SH-SY5Y (cell line): ENCODE data around the gene BICRA.

Experiments
- GATA2 ChIP-seq: IDR thresholded peaks from 2 replicates; pipeline ENCODE4 v1.6.1; 2011; ENCODE audit warnings: mild to moderate bottlenecking, low read depth, low read length
- GATA3 ChIP-seq: IDR thresholded peaks from 2 replicates; pipeline ENCODE4 v1.6.1; 2011; ENCODE audit warnings: low read depth, mild to moderate bottlenecking, low read length, moderate library complexity

BICRA gene

DNA sequence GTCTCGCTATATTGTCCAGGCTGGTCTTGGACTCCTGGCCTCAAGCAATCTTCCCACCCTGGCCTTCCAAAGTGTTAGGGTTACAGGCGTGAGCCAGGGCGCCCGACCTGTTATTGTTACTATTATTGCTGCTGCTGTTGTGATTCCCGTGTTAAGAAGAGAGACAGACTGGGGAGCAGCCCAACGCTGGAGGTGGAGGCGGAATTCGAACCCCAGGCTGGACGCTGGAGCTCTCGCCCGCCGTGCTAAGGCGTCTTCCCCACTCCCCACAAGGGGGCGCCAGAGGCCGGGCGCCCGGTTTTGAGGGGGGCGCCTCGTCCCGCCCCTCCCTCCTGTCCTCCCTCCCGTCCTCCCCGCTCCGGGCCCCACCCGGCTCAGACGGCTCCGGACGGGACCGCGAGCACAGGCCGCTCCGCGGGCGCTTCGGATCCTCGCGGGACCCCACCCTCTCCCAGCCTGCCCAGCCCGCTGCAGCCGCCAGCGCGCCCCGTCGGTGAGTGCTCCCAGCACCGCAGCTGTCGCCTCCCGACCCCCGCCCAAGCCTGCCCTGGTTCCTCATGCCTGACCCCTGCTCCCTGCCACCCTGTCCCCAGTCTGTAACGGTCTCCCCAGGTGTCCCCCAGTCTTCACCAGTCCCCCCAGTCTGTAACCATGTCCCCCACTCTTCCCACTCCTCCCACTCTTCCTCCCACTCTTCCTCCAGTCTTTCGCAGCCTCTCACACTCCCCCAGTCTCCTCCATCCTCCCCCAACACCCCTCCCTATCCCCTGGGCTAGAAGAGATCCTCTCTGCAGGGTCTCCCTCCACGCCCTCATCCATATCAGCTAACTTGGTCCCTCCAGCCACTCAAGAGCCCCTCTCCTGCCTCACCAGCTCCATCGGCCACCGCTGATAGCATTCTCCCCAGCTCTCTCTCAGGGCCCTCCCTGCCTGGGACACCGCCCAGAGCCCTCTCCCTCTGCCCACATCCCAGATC is 104.4 kb downstream of the BICRA start, which contains the start of gene EHD2:
TSS of gene EHD2 (plus strand) at position 377 of the 976 bp plus-strand sequence. CDS start 3,191 bp downstream, outside the sequence.
- TF ChIP-seq GATA2 (no peak), GATA3 (no peak)

DNA sequence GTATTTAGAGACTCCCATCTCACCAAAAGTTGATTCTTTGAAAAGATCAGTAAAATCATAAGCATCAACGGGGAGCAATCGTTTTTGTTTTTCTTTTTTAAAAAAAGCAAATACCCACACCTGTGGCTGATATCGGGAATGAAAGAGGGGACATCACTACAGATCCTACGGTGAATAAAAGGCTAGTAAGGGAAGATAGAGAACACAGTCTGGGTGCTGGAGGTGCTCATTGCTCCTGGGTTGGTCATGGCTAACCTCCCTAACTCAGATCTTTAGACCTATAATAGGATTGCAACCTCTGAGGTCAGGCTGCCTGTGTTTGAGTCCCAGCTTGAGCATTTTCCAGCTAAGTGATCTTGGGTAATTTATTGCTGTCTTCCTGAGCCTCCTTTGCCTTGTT is 105.4 kb downstream of the BICRA start:
- TF ChIP-seq GATA3 (no peak), GATA2 (no peak)

DNA sequence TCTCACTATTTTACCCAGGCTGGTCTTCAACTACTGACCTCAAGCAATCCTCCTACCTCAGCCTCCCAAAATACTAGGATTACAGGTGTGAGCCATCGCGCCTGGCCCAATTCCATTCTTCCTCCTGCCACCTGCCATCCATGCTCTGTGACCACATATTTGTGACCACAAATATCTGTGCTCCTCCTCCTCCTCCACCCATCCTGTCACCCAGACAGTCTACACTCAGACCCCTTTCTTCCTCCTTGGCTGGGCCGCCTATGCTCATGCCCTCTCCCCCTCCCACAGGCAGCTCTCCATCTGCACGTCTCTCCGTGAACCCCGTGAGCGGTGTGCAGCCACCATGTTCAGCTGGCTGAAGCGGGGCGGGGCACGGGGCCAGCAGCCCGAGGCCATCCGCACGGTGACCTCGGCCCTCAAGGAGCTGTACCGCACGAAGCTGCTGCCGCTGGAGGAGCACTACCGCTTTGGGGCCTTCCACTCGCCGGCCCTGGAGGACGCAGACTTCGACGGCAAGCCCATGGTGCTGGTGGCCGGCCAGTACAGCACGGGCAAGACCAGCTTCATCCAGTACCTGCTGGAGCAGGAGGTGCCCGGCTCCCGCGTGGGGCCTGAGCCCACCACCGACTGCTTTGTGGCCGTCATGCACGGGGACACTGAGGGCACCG is 107.5 kb downstream of the BICRA start:
- TF ChIP-seq GATA3 (no peak), GATA2 (no peak)

DNA sequence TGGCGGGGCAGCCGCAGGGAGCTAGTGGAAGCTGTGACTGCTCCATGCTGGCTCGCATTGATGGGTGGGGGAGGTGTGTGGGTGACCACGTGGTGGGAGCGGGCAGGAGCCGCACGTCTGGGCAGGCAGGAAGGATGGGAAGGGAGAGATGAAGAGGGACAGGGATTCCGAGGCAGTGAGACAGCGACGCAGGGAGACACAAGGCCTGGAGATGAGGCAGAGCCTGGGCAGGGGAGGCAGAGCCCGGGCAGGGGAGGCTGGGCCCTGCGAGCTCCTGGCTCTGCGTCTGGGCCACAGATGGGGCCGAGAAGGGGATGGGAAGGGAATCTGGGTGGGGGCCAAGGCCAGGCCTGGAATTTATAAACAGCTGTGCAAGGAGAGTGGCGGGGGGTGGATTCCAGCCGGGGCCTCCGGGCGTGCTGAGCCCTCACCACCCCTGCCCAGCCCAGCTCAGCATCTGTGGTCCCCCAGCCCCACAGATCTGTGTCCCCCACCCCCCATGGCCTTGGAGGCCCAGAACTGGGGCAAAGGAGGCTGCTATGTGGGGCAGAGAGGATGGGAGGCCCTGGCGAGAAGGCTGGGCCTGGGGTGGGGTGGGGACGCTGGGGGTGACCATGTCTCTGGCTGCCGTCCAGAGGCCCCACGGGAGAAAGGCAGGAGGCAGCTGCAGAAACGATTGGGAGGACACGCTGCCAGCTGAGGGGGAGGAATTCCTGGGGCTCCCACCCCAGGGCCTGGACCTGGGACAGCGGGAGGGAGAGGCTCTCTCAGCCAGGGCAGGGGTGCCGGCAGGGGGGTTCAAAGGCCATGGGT is 110.3 kb downstream of the BICRA start:
- TF ChIP-seq GATA2 (no peak), GATA3 (no peak)

DNA sequence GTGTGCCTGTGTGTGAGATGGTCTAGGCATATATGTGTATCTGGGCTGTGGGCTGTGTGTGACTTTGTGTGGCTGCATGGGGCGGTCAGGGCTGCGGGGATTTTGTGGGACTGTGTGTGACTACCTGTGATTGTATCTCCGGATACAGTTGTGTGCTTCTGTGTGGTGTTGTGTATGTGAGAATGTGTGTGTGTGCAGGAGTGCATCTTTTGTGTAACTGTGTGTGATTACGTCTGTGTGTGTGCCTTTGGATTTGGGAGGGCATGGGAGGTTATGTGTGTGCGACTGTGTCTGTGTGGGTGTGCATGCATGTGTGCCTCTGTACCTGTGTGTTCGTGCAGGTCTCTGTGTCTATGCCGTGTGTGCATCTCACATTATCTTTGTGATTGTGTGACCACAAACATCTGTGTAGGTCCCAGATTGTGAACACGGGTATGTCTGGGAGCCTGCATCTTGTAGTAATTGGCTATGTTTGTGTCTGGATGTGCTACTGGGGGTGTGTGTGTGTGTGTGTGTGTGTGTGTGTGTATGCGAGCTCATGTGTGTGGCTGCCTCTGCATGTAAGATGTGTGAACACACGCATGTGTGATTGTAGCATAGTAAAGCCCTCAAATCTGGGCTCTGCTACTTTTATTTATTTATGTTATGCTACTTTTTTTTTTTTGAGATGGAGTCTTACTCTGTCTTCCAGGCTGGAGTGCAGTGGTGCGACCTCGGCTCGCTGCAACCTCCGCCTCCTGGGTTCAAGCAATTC is 111.9 kb downstream of the BICRA start:
- TF ChIP-seq GATA2 (no peak), GATA3 (no peak)

DNA sequence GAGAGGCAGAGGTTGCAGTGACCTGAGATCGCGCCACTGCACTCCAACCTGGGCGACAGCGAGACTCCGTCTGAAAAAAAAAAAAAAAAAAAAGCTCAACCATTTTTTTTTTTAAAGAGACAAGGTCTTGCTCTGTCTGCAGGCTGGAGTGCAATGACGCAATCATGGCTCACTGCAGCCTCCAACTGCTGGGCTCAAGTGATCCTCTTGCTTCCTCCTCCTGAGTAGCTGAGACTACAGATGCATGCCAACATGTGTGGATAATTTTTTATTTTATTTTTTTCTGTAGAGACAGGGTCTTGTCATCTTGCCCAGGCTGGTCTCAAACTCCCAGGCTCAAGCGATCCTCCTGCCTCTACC is 114.6 kb downstream of the BICRA start:
- TF ChIP-seq GATA3 (no peak), GATA2 (no peak)

DNA sequence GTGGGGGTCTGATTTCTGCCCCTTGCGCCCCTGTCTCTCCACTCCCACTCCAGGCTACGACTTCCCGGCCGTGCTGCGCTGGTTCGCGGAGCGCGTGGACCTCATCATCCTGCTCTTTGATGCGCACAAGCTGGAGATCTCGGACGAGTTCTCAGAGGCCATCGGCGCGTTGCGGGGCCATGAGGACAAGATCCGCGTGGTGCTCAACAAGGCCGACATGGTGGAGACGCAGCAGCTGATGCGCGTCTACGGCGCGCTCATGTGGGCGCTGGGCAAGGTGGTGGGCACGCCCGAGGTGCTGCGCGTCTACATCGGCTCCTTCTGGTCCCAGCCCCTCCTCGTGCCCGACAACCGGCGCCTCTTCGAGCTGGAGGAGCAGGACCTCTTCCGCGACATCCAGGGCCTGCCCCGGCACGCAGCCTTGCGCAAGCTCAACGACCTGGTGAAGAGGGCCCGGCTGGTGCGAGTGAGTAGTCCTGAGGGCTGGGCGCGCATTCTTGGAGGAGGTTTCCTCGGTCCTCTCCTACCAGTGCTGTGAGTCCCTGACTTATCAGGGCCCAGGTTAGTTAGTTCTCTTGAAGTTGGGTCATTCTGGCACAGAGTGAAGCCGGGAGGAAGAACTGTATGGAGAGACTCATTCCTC is 116.9 kb downstream of the BICRA start:
- TF ChIP-seq GATA3, result no peak
- TF ChIP-seq GATA2, result no peak

DNA sequence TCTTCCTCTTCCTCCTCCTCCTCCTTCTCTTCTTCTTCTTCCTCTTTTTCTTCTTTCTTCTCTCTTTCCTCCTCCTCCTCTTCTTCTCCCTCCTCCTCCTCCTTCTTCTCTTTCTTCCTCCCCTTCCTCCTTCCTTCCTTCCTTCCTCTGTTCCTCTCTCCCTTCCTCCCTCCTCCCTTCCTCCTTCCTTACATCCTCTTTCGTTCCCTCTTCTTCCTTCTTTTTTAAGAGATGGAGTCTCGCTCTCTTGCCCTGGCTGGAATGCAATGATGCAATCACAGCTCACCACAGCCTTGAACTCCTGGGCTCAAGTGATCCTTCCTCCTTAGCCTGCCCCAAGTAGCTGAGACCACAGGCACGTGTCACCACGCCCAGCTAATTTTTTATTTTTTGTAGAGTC is 117.5 kb downstream of the BICRA start:
- TF ChIP-seq GATA2 (no peak), GATA3 (no peak)

DNA sequence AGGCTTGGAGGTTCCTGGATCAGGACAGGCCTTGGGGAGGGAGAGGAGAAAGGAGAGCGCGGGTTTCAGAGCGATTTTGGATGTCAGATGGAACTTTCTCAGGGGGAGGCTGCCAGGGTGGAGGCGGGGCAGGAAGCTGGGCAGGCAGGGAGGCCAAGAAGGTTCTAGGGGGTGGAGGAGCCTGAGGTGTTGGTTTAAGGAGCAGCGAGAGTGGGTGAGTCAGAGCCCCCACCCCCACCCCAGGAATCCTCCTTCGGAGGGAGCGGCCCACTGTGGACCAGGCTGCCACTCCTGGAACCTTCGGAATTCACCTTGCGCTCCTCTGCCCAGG is 120.5 kb downstream of the BICRA start:
- TF ChIP-seq GATA3 (no peak), GATA2 (no peak)

DNA sequence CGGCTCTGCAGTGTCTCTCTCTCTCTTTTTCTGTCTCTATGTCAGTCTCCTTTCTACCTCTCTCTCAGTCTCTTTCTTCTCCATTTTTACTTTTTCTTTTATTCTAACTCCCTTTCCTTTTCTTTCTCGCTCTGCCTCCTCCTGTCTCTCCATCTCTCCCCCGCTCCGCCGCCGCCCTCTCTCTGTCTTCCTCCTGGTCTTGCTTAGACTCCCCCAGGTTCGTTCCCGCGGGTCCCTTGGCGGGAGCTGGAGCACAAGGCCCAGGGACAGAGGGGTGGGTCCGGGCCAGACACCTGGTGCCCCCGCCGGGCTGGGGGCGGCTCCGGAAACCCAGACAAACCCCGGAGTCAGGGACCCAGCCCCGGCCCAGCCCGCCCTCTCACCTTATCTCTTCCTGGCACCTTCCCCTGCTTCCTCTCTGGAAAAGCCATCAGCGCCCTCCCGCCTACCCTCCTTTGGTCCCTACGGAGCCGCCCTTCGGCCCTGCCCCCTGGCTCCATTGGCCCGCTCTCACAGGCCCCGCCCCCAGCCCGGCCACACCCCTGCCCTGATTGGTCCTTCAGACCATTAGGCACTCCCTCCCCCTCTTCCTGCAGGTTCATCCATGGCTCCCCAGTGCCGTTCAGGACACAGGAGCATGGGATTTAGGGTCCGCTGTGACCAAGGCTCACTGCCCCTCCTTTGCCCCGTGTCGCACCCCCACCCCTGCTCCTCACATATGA is 121.0 kb downstream of the BICRA start:
- TF ChIP-seq GATA2, result no peak
- no peak for TF ChIP-seq GATA3

DNA sequence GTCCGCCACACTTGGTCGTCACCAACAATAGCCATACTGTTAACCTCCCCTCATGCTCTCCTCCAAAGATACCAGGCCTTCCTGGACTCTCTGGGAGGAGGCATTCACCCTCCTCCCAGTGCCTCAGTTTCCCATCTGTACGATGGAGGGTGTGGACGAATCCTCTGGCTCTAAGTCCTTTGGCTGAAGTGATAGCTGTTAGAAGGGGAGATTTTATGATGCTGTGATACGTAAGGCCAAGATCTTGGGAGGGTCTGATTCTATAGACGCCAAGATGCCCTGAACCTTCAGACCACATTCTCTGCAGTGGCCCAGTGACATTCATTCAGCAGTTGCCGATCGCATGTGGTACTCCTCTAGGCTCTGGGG is 121.6 kb downstream of the BICRA start:
- no peak for TF ChIP-seq GATA3
- no peak for TF ChIP-seq GATA2

DNA sequence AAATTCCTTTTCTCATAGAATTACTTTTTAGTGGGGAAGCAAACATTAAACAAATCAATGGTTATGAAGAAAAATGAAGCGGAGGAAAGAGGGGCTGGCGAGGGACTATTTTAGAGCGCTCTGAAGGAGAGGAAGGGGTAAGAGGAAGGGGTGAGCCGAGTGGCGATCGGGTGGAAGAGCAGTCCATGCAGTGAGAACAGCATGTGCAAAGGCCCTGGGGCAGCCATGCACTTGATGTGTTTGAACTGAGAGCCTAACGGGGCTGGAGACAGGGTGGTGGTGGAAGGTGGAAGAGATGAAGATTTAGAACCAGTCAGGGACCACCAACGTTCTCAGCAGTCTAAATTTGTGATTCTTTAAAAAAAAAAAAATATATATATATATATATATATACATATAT is 122.0 kb downstream of the BICRA start:
- TF ChIP-seq GATA2 (no peak), GATA3 (no peak)
